Trophoblast cell (in vitro differentiated cells and primary cell): Measurements from ENCODE around the gene ERF.

Experiments used
- DNase-seq, 2 donors: peaks; one replicate each; pipeline ENCODE4 v3.0.0-alpha.2; 2016
- H2AFZ ChIP-seq: 2 replicates; pipeline ENCODE4 v1.6.1; 2013; ENCODE audit warnings: low read length, moderate library complexity, mild to moderate bottlenecking; ENCODE audit not compliant: insufficient read depth, poor library complexity
- H2AK5ac ChIP-seq: 2 replicates; pipeline ENCODE4 v1.6.1; 2013; ENCODE audit warnings: mild to moderate bottlenecking, low read length
- H2BK120ac ChIP-seq: 2 replicates; pipeline ENCODE4 v1.6.1; 2013; ENCODE audit warnings: low read length, mild to moderate bottlenecking, moderate library complexity; ENCODE audit not compliant: insufficient read depth, poor library complexity
- H2BK12ac ChIP-seq: 2 replicates; pipeline ENCODE4 v1.6.1; 2013; ENCODE audit warnings: mild to moderate bottlenecking, low read length, moderate library complexity
- H2BK5ac ChIP-seq: 2 replicates; pipeline ENCODE4 v1.6.1; 2013; ENCODE audit warnings: low read length, low read depth, moderate library complexity, mild to moderate bottlenecking; ENCODE audit not compliant: poor library complexity
- H3K14ac ChIP-seq: 2 replicates; pipeline ENCODE4 v1.6.1; 2013; ENCODE audit warnings: mild to moderate bottlenecking, low read length
- H3K18ac ChIP-seq: 2 replicates; pipeline ENCODE4 v1.6.1; 2013; ENCODE audit warnings: mild to moderate bottlenecking, low read length
- H3K23ac ChIP-seq: 2 replicates; pipeline ENCODE4 v1.6.1; 2013; ENCODE audit warnings: low read length
- H3K27ac ChIP-seq: 2 replicates; pipeline ENCODE4 v1.5.1; 2013; ENCODE audit warnings: low read depth, mild to moderate bottlenecking, inconsistent platforms, low read length, moderate library complexity
- H3K27me3 ChIP-seq: 2 replicates; pipeline ENCODE4 v1.6.1; 2013; ENCODE audit warnings: inconsistent platforms, mild to moderate bottlenecking, low read length, moderate library complexity; ENCODE audit not compliant: insufficient read depth
- H3K36me3 ChIP-seq, 2 experiments: 1 replicate in 1 of 2; 2 replicates in 1 of 2; pipeline ENCODE4 v1.6.1; 2013; ENCODE audit warnings: low read length in 2 of 2, mild to moderate bottlenecking in 2 of 2, moderate library complexity in 1 of 2; ENCODE audit not compliant: insufficient read depth in 2 of 2, control insufficient read depth in 1 of 2
- H3K4ac ChIP-seq: 2 replicates; pipeline ENCODE4 v1.6.1; 2013; ENCODE audit warnings: low read depth, mild to moderate bottlenecking, low read length, moderate library complexity
- H3K4me1 ChIP-seq, 2 experiments: 1 replicate in 1 of 2; 2 replicates in 1 of 2; pipeline ENCODE4 v1.6.1; 2013; ENCODE audit warnings: low read length in 2 of 2, mild to moderate bottlenecking in 2 of 2, moderate library complexity in 1 of 2; ENCODE audit not compliant: insufficient read depth in 2 of 2, control insufficient read depth in 1 of 2
- H3K4me2 ChIP-seq: 2 replicates; pipeline ENCODE4 v1.6.1; 2013; ENCODE audit warnings: inconsistent platforms, mild to moderate bottlenecking, low read length, moderate library complexity
- H3K4me3 ChIP-seq: 2 replicates; pipeline ENCODE4 v1.5.1; 2013; ENCODE audit warnings: mild to moderate bottlenecking, low read depth, low read length, inconsistent platforms
- H3K79me1 ChIP-seq: one replicate; pipeline ENCODE4 v1.6.1; 2013; ENCODE audit warnings: low read length
- H3K79me2 ChIP-seq: 2 replicates; pipeline ENCODE4 v1.6.1; 2013; ENCODE audit warnings: low read length, mild to moderate bottlenecking; ENCODE audit not compliant: control insufficient read depth, insufficient read depth, poor library complexity
- H3K9ac ChIP-seq: 2 replicates; pipeline ENCODE4 v1.6.1; 2013; ENCODE audit warnings: mild to moderate bottlenecking, low read length
- H3K9me3 ChIP-seq: 2 replicates; pipeline ENCODE4 v1.6.1; 2013; ENCODE audit warnings: low read depth, mild to moderate bottlenecking, control low read depth, inconsistent platforms, low read length; ENCODE audit not compliant: insufficient read depth
- H4K12ac ChIP-seq: 2 replicates; pipeline ENCODE4 v1.6.1; 2013; ENCODE audit warnings: low read depth, mild to moderate bottlenecking, low read length, moderate library complexity
- H4K8ac ChIP-seq: 2 replicates; pipeline ENCODE4 v1.6.1; 2013; ENCODE audit warnings: low read depth, mild to moderate bottlenecking, low read length, moderate library complexity
- H4K91ac ChIP-seq: one replicate; pipeline ENCODE4 v1.6.1; 2013; ENCODE audit warnings: low read depth, mild to moderate bottlenecking, low read length, moderate library complexity
- WGBS: extraction: QIAGEN DNeasy Blood & Tissue Kit; methylation state at CpG from one replicate; pipeline ENCODE4 v1.1.7; 2013; ENCODE audit warnings: missing lambda C conversion rate; ENCODE audit not compliant: insufficient read length, insufficient coverage; ENCODE audit errors: extremely low coverage; 5-methylcytosine and 5-hydroxymethylcytosine counted together

The ERF gene

DNA sequence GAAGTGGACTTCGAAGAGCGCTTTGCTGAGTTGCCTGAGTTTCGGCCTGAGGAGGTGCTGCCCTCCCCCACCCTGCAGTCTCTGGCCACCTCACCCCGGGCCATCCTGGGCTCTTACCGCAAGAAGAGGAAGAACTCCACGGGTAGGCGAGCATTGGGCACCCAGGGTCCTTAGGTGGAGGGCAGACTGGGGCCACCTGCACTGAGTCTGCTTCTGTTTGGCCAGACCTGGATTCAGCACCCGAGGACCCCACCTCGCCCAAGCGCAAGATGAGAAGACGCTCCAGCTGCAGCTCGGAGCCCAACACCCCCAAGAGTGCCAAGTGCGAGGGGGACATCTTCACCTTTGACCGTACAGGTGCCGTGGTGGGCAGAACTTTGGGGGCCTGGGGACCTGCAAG is 39.0 kb upstream of the ERF start:
- no peak overlapping the region for H3K9ac ChIP-seq
- no peak overlapping the region for H3K27ac ChIP-seq
- no peak overlapping the region for H3K23ac ChIP-seq

GRCh38 chr19:42293540-42293939 is 38.6 kb upstream of the ERF start:
- no peak overlapping the region for H2BK120ac ChIP-seq
- H3K23ac ChIP-seq = no peak overlapping the region
- no CpG with 5 or more reads among the region's 17 CpGs for WGBS
- H3K27me3 ChIP-seq = no peaks in the 10 kb centered on the region
- H2BK5ac ChIP-seq = no peak overlapping the region
- no peak overlapping the region for H4K8ac ChIP-seq
- no peak overlapping the region for H3K14ac ChIP-seq
- peaks cover 77 to 79% of the 10 kb centered on the region in 2 experiments for H3K36me3 ChIP-seq
- no peaks in the 10 kb centered on the region for H3K79me1 ChIP-seq
- no peaks in the 10 kb centered on the region for H3K4me1 ChIP-seq
- H3K4ac ChIP-seq = no peak overlapping the region
- no peak for DNase-seq
- H3K18ac ChIP-seq = no peak overlapping the region
- no peak overlapping the region for H4K91ac ChIP-seq
- peaks cover 3% of the 10 kb centered on the region for H3K9me3 ChIP-seq
- no peak overlapping the region for H3K9ac ChIP-seq
- H2AK5ac ChIP-seq = no peak overlapping the region
- H3K79me2 ChIP-seq = no peaks in the 10 kb centered on the region
- H3K27ac ChIP-seq = no peak overlapping the region
- no peak overlapping the region for H2BK12ac ChIP-seq
- no peak overlapping the region for H2AFZ ChIP-seq
- no peak overlapping the region for H3K4me3 ChIP-seq
- no peak overlapping the region for H4K12ac ChIP-seq
- no peak overlapping the region for H3K4me2 ChIP-seq

More for the DNA sequence above, 39.0 kb upstream of the ERF start:
- H3K36me3 ChIP-seq = peaks cover 73 to 75% of the 10 kb centered on the region in 2 experiments
- no peak overlapping the region for H2BK12ac ChIP-seq
- no peaks in the 10 kb centered on the region for H3K4me1 ChIP-seq
- no peak overlapping the region for H3K14ac ChIP-seq
- H4K12ac ChIP-seq = no peak overlapping the region
- H3K4me3 ChIP-seq = no peak overlapping the region
- no peak overlapping the region for H4K8ac ChIP-seq
- no peak overlapping the region for H3K4ac ChIP-seq
- H3K18ac ChIP-seq = no peak overlapping the region
- H3K4me2 ChIP-seq = no peak overlapping the region
- H3K27me3 ChIP-seq = no peaks in the 10 kb centered on the region
- no peak overlapping the region for H2AK5ac ChIP-seq
- no peak for DNase-seq
- no peak overlapping the region for H2BK120ac ChIP-seq
- no peak overlapping the region for H2BK5ac ChIP-seq
- H4K91ac ChIP-seq = no peak overlapping the region
- no peaks in the 10 kb centered on the region for H3K79me1 ChIP-seq
- H2AFZ ChIP-seq = no peak overlapping the region
- no peaks in the 10 kb centered on the region for H3K79me2 ChIP-seq
- no CpG with 5 or more reads among the region's 15 CpGs for WGBS
- peaks cover 3% of the 10 kb centered on the region for H3K9me3 ChIP-seq

DNA sequence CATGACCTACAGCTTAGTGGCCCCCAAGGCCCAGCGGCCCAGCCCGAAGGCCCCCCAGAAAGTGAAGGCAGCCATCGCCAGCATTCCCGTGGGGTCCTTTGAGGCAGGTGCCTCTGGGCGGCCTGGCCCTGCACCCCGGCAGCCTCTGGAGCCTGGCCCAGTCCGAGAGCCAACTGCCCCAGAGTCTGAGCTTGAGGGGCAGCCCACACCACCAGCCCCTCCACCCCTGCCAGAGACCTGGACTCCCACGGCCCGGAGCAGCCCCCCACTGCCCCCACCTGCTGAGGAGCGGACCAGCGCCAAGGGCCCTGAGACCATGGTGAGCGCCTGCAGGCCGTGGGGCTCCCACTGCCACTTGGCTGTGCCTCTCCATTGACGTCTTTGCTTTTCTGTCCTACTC is 38.0 kb upstream of the ERF start:
- no peak overlapping the region for H4K8ac ChIP-seq

DNA sequence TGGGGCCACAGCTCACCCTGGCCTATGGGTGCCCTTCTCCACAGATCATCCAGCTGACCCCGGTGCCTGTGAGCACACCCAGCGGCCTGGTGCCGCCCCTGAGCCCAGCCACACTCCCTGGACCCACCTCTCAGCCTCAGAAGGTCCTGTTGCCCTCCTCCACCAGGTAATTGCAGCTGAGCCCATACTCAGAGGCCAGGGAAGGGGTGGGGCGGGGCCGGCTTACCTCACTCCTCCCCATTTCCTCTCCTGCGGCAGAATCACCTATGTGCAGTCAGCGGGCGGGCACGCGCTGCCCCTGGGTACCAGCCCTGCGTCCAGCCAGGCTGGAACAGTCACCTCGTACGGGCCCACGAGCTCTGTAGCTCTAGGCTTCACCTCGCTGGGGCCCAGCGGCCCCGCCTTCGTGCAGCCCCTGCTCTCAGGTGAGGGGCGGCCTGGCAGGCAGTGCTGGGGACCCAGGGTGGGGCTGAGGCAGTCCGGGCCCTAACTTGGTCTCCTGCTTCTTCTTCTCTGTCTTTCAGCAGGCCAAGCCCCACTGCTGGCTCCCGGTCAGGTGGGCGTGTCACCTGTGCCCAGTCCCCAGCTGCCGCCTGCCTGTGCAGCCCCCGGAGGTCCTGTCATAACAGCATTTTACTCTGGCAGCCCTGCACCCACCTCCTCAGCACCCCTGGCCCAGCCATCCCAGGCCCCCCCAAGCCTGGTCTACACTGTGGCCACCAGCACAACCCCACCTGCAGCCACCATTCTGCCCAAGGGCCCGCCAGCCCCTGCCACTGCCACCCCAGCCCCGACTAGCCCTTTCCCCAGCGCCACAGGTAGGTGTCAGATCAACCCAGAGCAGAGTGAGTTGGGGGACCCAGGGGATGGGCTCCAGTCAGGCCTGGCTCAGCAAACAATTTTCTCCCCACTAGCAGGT is 37.4 kb upstream of the ERF start:
- H3K9me3 ChIP-seq = peaks cover 3% of the 10 kb centered on the region
- no peak overlapping the region for H2BK5ac ChIP-seq
- H4K12ac ChIP-seq = no peak overlapping the region
- H3K18ac ChIP-seq = no peak overlapping the region
- no peak overlapping the region for H2AK5ac ChIP-seq
- H2AFZ ChIP-seq = no peak overlapping the region
- H3K4me1 ChIP-seq = no peaks in the 10 kb centered on the region
- H3K27me3 ChIP-seq = no peaks in the 10 kb centered on the region
- no peak overlapping the region for H3K14ac ChIP-seq
- no peak overlapping the region for H3K4me3 ChIP-seq
- no peak overlapping the region for H4K91ac ChIP-seq
- H4K8ac ChIP-seq = no peak overlapping the region
- no peak overlapping the region for H2BK120ac ChIP-seq
- H3K27ac ChIP-seq = no peak overlapping the region
- peaks cover 85 to 92% of the 10 kb centered on the region in 2 experiments for H3K36me3 ChIP-seq
- H3K79me1 ChIP-seq = no peaks in the 10 kb centered on the region
- no peaks in the 10 kb centered on the region for H3K79me2 ChIP-seq
- no peak overlapping the region for H3K23ac ChIP-seq
- H3K4me2 ChIP-seq = no peak overlapping the region
- H3K9ac ChIP-seq = no peak overlapping the region
- no peak overlapping the region for H3K4ac ChIP-seq
- DNase-seq = no peak
- H2BK12ac ChIP-seq = no peak overlapping the region
- no CpG with 5 or more reads among the region's 27 CpGs for WGBS

More for the DNA sequence above, 38.0 kb upstream of the ERF start:
- WGBS = no CpG with 5 or more reads among the region's 14 CpGs
- no peak overlapping the region for H3K4me2 ChIP-seq
- H3K36me3 ChIP-seq = peaks cover 81 to 85% of the 10 kb centered on the region in 2 experiments
- H2AFZ ChIP-seq = no peak overlapping the region
- no peaks in the 10 kb centered on the region for H3K27me3 ChIP-seq
- no peaks in the 10 kb centered on the region for H3K4me1 ChIP-seq
- H3K9me3 ChIP-seq = peaks cover 3% of the 10 kb centered on the region
- no peaks in the 10 kb centered on the region for H3K79me2 ChIP-seq
- H4K91ac ChIP-seq = no peak overlapping the region
- no peak overlapping the region for H4K12ac ChIP-seq
- H3K4ac ChIP-seq = no peak overlapping the region
- no peak overlapping the region for H2BK120ac ChIP-seq
- H3K9ac ChIP-seq = no peak overlapping the region
- no peak for DNase-seq
- no peak overlapping the region for H2BK5ac ChIP-seq
- H3K79me1 ChIP-seq = no peaks in the 10 kb centered on the region
- H2BK12ac ChIP-seq = no peak overlapping the region
- no peak overlapping the region for H3K4me3 ChIP-seq
- no peak overlapping the region for H3K14ac ChIP-seq
- no peak overlapping the region for H3K27ac ChIP-seq
- no peak overlapping the region for H3K18ac ChIP-seq
- H2AK5ac ChIP-seq = no peak overlapping the region
- no peak overlapping the region for H3K23ac ChIP-seq
